GM10847 (cell line): ENCODE measurements around the gene KRTAP9-1.
"Not testable (repeated sequence)": the region's sequence is repeated elsewhere in the genome, so short reads cannot be mapped to it uniquely, and the experiment has no call there.

ENCODE experiments used
- POLR2A ChIP-seq: IDR thresholded peaks from 2 replicates; pipeline ENCODE4 v1.6.1; 2011; ENCODE audit not compliant: insufficient read length; ENCODE audit errors: extremely low read depth

Gene KRTAP9-1

DNA sequence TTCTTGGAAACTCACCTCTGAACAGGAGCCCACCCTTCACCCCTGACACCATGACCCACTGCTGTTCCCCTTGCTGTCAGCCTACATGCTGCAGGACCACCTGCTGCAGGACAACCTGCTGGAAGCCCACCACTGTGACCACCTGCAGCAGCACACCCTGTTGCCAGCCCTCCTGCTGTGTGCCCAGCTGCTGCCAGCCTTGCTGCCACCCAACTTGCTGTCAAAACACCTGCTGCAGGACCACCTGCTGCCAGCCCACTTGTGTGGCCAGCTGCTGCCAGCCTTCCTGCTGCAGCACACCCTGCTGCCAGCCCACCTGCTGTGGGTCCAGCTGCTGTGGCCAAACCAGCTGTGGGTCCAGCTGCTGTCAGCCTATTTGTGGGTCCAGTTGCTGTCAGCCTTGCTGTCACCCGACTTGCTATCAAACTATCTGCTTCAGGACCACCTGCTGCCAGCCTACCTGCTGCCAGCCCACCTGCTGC, at the start of gene KRTAP9-1:
Gene KRTAP9-1 (plus strand): TSS at position 51 of the 482 bp plus-strand sequence. CDS start 0 bp downstream, at position 51.
- TF ChIP-seq POLR2A, result not testable (repeated sequence)

GRCh38 chr17:41140360-41141131, 49.1 kb upstream of the KRTAP9-1 start, which contains the start of gene KRTAP4-6:
KRTAP4-6 (minus strand) TSS chr17:41140544; CDS start chr17:41140487, 57 bp downstream.
- no peak for TF ChIP-seq POLR2A

DNA sequence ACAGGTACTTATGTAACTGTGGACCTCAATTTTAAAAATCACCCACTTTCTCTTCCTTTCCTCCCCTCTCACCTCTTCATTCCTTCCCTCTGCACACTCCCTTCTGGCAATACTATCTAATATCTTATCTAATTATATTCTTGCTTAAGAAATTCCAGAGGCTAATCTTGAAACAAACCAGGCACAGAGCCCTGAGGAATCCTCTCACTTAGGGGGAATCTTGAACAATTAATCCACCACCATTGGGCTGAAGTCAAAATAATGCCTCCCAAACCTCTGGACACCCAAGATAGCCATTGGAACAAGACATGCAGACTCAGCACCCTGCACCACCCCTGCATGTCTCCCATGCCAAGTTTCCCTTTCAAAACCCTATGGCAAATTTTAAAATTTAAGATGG, 48.3 kb upstream of the KRTAP9-1 start:
- no peak for TF ChIP-seq POLR2A

GRCh38 chr17:41144846-41145245, 44.8 kb upstream of the KRTAP9-1 start:
- TF ChIP-seq POLR2A, result no peak

- TF ChIP-seq POLR2A, result no peak
Measured at GRCh38 chr17:41145261-41145660, 44.4 kb upstream of the KRTAP9-1 start.

- no peak for TF ChIP-seq POLR2A
Measured at GRCh38 chr17:41147531-41148204, 42.0 kb upstream of the KRTAP9-1 start.

GRCh38 chr17:41149652-41149985, 40.1 kb upstream of the KRTAP9-1 start, which contains the start of gene KRTAP4-5:
KRTAP4-5 (minus strand) TSS chr17:41149825; CDS start chr17:41149767, 58 bp downstream.
- TF ChIP-seq POLR2A, result no peak

- no peak for TF ChIP-seq POLR2A
Measured at GRCh38 chr17:41150026-41150425, 39.7 kb upstream of the KRTAP9-1 start.

GRCh38 chr17:41151525-41151924, 38.2 kb upstream of the KRTAP9-1 start:
- TF ChIP-seq POLR2A, result no peak

- no peak for TF ChIP-seq POLR2A
Measured at GRCh38 chr17:41153856-41154255, 35.8 kb upstream of the KRTAP9-1 start.

DNA sequence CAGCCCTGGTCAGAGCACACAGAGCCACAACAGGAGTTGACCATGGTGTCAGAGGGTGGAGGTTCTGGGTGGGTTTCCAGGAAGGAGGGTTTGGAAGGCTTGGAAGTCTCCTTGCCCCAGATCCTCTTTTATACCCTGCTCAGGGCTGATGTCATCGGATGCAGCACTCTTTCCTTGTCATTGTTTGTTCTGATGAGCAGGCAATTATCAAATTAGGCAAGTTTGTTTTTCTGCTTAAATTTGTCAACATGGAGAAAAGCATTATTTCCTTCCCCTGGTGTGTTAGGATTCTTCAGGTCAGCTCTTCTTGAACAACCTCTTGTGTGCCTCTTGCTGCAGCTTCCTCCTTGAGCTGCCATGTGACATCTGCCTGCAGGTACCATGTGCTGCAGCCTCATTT, 29.0 kb upstream of the KRTAP9-1 start, which contains the start of gene KRTAP4-4:
Gene KRTAP4-4 (minus strand): TSS at position 101 of the 400 bp plus-strand sequence. CDS start 57 bp downstream, at position 44.
- TF ChIP-seq POLR2A, result no peak

- no peak for TF ChIP-seq POLR2A
Measured at GRCh38 chr17:41163828-41164227, 25.9 kb upstream of the KRTAP9-1 start.

- TF ChIP-seq POLR2A, result no peak
Measured at GRCh38 chr17:41167561-41167960, 22.1 kb upstream of the KRTAP9-1 start.

DNA sequence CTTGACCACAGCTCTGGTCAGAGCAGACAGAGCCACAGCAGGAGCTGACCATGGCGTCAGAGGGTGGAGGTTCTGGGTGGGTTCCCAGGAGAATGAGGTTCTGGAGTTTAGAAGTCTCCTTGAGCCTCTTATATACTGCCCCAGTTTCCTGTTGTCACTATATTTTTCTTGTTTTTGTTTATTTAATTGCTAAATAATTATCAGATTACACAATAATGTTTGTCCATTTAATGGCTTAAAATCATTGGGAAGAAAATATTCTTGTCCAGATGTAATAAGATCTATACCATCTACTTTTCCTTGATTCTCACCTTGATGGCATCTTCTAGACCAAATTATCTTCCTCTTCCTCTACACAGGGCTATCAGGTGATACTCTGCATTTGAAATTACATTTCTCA, 21.6 kb upstream of the KRTAP9-1 start, which contains the start of gene KRTAP4-3:
Gene KRTAP4-3 (minus strand): TSS at position 101 of the 400 bp plus-strand sequence. CDS start 49 bp downstream, at position 52.
- no peak for TF ChIP-seq POLR2A

DNA sequence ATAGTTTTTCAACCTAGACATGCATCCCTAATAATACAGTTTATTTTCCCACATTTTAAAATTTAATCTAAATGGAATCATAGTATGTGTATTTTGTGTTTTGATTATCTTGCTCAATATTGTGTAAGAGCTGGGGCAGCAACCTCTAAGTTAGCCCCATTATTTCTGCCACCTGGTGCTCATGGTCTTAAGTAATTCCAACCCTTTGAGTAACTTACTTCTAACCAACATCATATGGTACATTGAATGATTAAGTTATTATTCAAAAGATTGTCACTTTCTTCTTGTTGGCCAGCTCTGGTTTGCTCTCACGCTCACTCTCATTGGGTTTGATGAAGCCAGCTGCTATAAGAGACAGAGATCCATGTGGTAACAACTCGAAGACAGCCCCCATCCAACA, 17.8 kb upstream of the KRTAP9-1 start:
- TF ChIP-seq POLR2A, result no peak
